ENCODE measurements around the gene DDAH2.

Gene DDAH2

GRCh38 chr6:31760790-31761189 lies 31.7 kb upstream of the DDAH2 start:
- DNase-seq = no peak

GRCh38 chr6:31758281-31758680 lies 29.2 kb upstream of the DDAH2 start:
- DNase-seq = no peak

DNA sequence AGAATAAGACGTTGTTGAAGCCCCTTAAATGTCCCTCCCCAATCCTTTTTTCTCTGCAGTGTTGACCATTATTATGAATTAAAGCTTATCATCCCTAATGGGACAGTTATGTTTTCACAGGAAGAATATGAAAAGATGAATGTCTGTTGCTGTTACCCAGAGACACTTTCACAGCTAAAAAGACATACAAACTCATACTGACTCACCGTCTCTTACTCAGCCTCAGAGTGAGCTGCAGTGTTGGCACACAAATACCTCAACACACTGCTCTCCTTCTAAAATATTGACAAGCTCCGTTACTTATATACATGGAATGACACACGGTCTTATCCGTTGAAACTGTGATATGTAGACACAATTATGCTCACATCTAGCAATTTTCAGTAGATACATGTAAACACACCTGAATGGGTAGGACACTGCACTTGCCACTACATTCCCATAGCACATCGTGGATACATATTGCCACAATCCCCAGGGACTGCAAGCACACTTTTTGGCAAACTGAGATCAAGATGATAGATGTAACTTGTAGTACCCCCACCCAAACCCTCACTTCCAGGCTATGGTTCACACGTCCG lies 23.7 kb upstream of the DDAH2 start:
- DNase-seq = no peak

GRCh38 chr6:31750411-31751022 lies 21.4 kb upstream of the DDAH2 start:
- no peak for DNase-seq

- no peak for DNase-seq
Measured at GRCh38 chr6:31749301-31750036, 20.4 kb upstream of the DDAH2 start.

- DNase-seq = no peak
Measured at GRCh38 chr6:31744422-31744821, 15.3 kb upstream of the DDAH2 start.

- no peak for DNase-seq
Measured at GRCh38 chr6:31742894-31743293, 13.8 kb upstream of the DDAH2 start.

- DNase-seq = no peak
Measured at GRCh38 chr6:31741815-31742214, 12.7 kb upstream of the DDAH2 start.

- DNase-seq = peak; percentile 73
Measured at GRCh38 chr6:31740397-31741223, 11.5 kb upstream of the DDAH2 start.

GRCh38 chr6:31739639-31740396 lies 10.7 kb upstream of the DDAH2 start, which contains the start of gene MSH5:
TSS of gene MSH5 (plus strand) at chr6:31740005. CDS start at chr6:31740467, 462 bp downstream.
- DNase-seq = peak; percentile 100

- DNase-seq = peak; percentile 97
Measured at GRCh38 chr6:31737991-31738979, 9.2 kb upstream of the DDAH2 start.

- DNase-seq = peak; percentile 91
Measured at GRCh38 chr6:31737315-31737990, 8.4 kb upstream of the DDAH2 start.

GRCh38 chr6:31736768-31737314 lies 7.7 kb upstream of the DDAH2 start:
- DNase-seq = peak; percentile 80

GRCh38 chr6:31736021-31736767 lies 7.1 kb upstream of the DDAH2 start, which contains the start of gene CLIC1:
TSS of gene CLIC1 (minus strand) at chr6:31736530. CDS start at chr6:31736300, 230 bp downstream.
- peak; percentile 94 for DNase-seq

DNA sequence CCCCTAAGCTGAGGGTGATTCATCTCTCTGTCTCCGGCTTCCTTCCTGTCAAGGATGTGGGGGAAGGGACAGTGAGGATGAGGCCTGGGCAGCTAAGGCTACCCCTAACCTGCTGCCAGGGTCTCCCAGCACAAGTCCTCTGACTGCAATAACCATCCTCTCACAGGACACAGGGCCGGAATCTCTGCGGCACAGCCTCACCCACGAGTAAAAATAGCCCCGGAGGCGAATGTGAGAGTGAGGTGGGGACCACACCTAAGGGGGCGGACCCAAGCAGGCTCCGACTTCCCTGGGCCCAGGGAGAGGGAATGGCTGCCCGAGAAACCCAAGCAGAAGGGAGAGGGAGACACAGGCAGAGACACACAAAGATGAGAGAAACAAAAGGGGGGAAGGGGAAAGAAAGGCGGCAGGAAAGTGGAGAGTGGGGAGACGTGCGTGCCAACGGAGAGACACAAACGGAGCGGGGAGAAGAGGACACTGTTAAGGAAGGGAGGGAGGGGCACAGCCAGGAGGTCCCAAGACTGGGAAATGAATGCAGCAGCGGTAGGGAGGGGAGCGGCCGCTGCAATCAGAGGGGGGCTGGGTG lies 5.8 kb upstream of the DDAH2 start:
- DNase-seq = peak; percentile 88

- DNase-seq = no peak
Measured at GRCh38 chr6:31734247-31734820, 5.2 kb upstream of the DDAH2 start.

- DNase-seq = no peak
Measured at GRCh38 chr6:31733734-31734133, 4.6 kb upstream of the DDAH2 start.

- DNase-seq = no peak
Measured at GRCh38 chr6:31732029-31732428, 2.9 kb upstream of the DDAH2 start.

DNA sequence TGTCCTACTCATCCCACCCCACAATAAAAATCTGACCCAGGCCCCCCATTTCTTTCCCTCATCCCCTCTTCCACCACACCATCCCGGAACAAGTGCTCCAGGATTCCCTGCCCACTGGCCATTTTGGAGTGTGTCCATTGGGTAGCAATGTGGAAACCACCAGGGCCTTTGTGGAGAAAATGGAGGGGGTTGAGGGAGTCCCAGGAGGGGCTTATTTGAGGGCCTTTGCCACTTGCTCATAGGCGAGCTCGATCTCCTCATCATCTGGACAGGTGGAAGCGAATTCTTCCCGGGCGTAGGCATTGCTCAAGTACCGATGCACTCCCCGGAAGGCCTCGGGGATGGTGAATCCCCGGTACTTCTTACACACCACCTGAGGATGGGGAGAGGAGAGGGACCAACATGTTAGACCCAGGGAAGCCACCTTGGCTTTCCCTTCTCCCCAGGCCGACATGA lies 1.6 kb upstream of the DDAH2 start:
- no peak for DNase-seq
